Coronary artery (tissue), 2 donors: ENCODE data around the gene MAPT.

Source experiments
- DNase-seq: peaks from one replicate; pipeline ENCODE4 v3.0.0-alpha.2; 2017; ENCODE audit warnings: low spot score
- H3K27ac ChIP-seq, 2 donors: fragments of 200-600 bp; sonication (generic); one replicate each; pipeline ENCODE4 v1.5.1; 2016 to 2019
- H3K4me3 ChIP-seq: fragments of 200-600 bp; sonication (generic); 2 replicates; pipeline ENCODE4 v1.5.1; 2016; ENCODE audit warnings: mild to moderate bottlenecking, moderate library complexity
- CTCF ChIP-seq: fragments of 200-600 bp; sonication (generic); IDR thresholded peaks from one replicate; pipeline ENCODE4 v1.5.1; 2019; ENCODE audit warnings: antibody characterized with exemption

MAPT gene

GRCh38 chr17:45950888-45951287 is 56.5 kb downstream of the MAPT start:
- no peak for DNase-seq
- Histone ChIP-seq H3K4me3 (no peak overlapping the region), H3K27ac (no peak overlapping the region)
- no peak for TF ChIP-seq CTCF

- H3K27ac ChIP-seq: no peak overlapping the region
- no peak for TF ChIP-seq CTCF
- no peak for DNase-seq
- no peak overlapping the region for H3K4me3 ChIP-seq
Measured at GRCh38 chr17:45951403-45951802, 57.0 kb downstream of the MAPT start.

GRCh38 chr17:45951941-45952340 is 57.6 kb downstream of the MAPT start:
- no peak for TF ChIP-seq CTCF
- no peak overlapping the region for H3K4me3 ChIP-seq
- DNase-seq: no peak
- H3K27ac ChIP-seq: no peak overlapping the region

- no peak for TF ChIP-seq CTCF
- Histone ChIP-seq H3K27ac (no peak overlapping the region), H3K4me3 (no peak overlapping the region)
- DNase-seq: no peak
Measured at GRCh38 chr17:45952814-45953320, 58.5 kb downstream of the MAPT start.

DNA sequence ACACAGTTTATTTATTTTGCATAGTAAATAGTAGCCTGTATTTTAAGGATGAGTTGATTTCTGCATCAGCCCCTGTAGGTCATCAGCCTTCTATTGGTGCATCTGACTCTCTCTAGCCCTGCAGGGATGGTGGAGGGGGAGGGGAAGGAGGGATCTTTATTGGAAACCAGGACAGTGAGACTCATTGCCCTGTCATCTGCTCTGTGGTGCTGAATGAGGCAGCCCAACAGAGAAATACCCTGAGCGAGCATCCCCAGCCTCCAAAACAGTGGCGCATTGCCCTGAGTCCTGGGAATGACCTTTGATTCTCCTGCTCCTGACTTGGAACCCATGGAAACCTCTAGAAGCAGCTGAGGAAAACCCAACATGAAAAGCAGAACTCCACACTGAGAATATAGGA is 59.2 kb downstream of the MAPT start:
- Histone ChIP-seq H3K4me3 (no peak overlapping the region), H3K27ac (no peak overlapping the region)
- no peak for DNase-seq
- TF ChIP-seq CTCF: no peak

DNA sequence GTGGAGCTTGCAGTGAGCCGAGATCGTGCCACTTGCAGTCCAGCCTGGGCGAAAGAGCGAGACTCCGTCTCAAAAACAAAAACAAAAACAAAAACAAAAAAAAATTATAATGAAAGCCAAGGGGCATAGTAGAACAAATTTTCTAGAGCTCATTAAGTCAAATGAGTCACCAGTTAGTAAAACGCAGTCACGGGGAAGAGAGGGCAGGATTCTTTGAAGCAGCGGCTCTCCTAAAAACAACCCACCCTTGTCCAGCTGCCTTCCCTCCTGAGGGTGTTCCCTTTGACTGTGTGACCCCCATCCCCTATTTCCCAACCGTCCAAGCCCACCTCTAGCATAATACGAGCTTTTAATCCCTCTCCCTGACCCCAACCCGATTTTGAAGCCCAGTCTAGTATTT is 60.6 kb downstream of the MAPT start:
- Histone ChIP-seq H3K27ac (no peak overlapping the region), H3K4me3 (no peak overlapping the region)
- TF ChIP-seq CTCF: no peak
- DNase-seq: no peak

GRCh38 chr17:45955326-45955725 is 61.0 kb downstream of the MAPT start:
- Histone ChIP-seq H3K27ac (no peak overlapping the region), H3K4me3 (no peak overlapping the region)
- no peak for TF ChIP-seq CTCF
- DNase-seq: no peak
